GM23248 (cell line): ENCODE data around the gene RAPGEF2.

Source experiments
- EZH2 ChIP-seq: fragments of 200-600 bp; sonication (generic); IDR thresholded peaks from 2 replicates; pipeline ENCODE4 v1.6.1; 2018; ENCODE audit warnings: antibody characterized with exemption, mild to moderate bottlenecking; ENCODE audit not compliant: insufficient read depth, poor library complexity, severe bottlenecking
- EZH2phosphoT487 ChIP-seq: fragments of 200-600 bp; sonication (generic); IDR thresholded peaks from 2 replicates; pipeline ENCODE4 v1.6.1; 2018; ENCODE audit warnings: antibody characterized with exemption, moderate library complexity, mild to moderate bottlenecking, low read depth; ENCODE audit not compliant: insufficient read depth

DNA sequence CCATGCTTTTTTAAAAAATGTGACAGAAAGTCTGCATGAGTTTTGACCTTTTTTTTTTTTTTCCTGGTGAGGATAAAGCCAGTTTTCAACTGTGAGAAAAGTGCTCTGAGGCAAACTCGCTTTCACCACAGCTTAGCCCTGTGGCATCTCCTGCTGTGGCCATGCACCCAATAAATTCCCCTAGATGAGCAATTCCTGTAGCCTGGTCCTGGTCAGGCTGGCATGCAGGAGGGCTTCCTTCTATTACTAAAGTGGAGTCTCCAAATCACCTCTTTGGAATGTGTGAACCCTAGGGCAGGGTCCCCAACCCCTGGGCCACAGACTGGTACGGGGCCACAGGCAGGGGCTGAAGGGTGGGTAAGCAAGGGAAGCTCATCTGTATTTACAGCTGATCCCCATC, 265.4 kb downstream of the RAPGEF2 start:
- TF ChIP-seq EZH2phosphoT487 (no peak), EZH2 (no peak)
